Stimulated activated CD8-positive, alpha-beta memory T cell treated with anti-CD3 and anti-CD28 coated beads, Interleukin-2, amount 100 ng/mL, for 1 hour (primary cell): Measurements from ENCODE around the gene WBP2.
"Not testable (repeated sequence)": the region's sequence is repeated elsewhere in the genome, so short reads cannot be mapped to it uniquely, and the experiment has no call there.

Experiments used
- DNase-seq, 2 donors: peaks; one replicate each; pipeline ENCODE4 v3.0.0-alpha.2; 2020; ENCODE audit warnings: low read depth in 2 of 2

The WBP2 gene

GRCh38 chr17:75868730-75869281, 13.7 kb upstream of the WBP2 start:
- DNase-seq, result not testable (repeated sequence)

- DNase-seq, result not testable (repeated sequence)
These were observed 10.5 kb upstream of the WBP2 start for GRCh38 chr17:75865404-75866188.

GRCh38 chr17:75864887-75865286, 9.8 kb upstream of the WBP2 start:
- DNase-seq, result not testable (repeated sequence)

GRCh38 chr17:75864448-75864871, 9.3 kb upstream of the WBP2 start:
- no peak for DNase-seq

GRCh38 chr17:75861927-75862317, 6.8 kb upstream of the WBP2 start:
- DNase-seq, result no peak

- DNase-seq, result not testable (repeated sequence)
These were observed 4.2 kb upstream of the WBP2 start for GRCh38 chr17:75859358-75859757.

- no peak for DNase-seq
These were observed 1.1 kb upstream of the WBP2 start for GRCh38 chr17:75856062-75856756.

GRCh38 chr17:75854881-75855309, 240 bp downstream of the WBP2 start:
- no peak for DNase-seq

GRCh38 chr17:75854101-75854748, 910 bp downstream of the WBP2 start:
- DNase-seq, result no peak

- DNase-seq, result no peak
These were observed 1.7 kb downstream of the WBP2 start for GRCh38 chr17:75853433-75853832.

- not testable (repeated sequence) for DNase-seq
These were observed 3.5 kb downstream of the WBP2 start for GRCh38 chr17:75851693-75851991.

GRCh38 chr17:75850928-75851692, 4.0 kb downstream of the WBP2 start:
- DNase-seq, result no peak

- DNase-seq, result no peak
These were observed 5.4 kb downstream of the WBP2 start for GRCh38 chr17:75849724-75850123.

GRCh38 chr17:75849279-75849646, 5.9 kb downstream of the WBP2 start:
- no peak for DNase-seq

- DNase-seq, result peak; percentile 62 to 71
These were observed 6.4 kb downstream of the WBP2 start for GRCh38 chr17:75848523-75849278.

GRCh38 chr17:75847614-75848522, 7.3 kb downstream of the WBP2 start:
- no peak for DNase-seq

- DNase-seq, result no peak
These were observed 8.2 kb downstream of the WBP2 start for GRCh38 chr17:75846692-75847613.

- DNase-seq, result no peak
These were observed 9.0 kb downstream of the WBP2 start for GRCh38 chr17:75845933-75846691.
